Measurements from ENCODE around the gene COL18A1.

DNA sequence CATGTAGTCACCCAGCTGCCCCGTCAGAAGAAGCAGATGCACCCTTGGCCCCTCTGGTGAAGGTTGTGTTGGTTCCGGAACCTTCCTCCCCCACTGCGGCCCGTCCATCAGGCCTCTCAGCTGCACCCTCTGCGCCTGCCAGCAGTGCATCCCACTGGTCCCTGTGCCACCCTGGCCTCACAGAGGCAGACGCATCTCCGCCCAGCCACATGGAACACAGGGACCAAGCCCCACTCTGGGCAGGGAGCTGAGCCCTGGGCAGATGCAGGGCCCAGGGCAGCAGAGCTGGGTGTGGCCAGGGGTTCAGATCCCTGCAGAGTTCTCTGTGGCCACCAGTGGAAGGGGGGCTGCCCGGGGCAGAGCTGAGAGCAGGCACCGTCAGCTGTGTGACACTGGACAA is 86.7 kb downstream of the COL18A1 start:
- TF ChIP-seq, protein P1, sequence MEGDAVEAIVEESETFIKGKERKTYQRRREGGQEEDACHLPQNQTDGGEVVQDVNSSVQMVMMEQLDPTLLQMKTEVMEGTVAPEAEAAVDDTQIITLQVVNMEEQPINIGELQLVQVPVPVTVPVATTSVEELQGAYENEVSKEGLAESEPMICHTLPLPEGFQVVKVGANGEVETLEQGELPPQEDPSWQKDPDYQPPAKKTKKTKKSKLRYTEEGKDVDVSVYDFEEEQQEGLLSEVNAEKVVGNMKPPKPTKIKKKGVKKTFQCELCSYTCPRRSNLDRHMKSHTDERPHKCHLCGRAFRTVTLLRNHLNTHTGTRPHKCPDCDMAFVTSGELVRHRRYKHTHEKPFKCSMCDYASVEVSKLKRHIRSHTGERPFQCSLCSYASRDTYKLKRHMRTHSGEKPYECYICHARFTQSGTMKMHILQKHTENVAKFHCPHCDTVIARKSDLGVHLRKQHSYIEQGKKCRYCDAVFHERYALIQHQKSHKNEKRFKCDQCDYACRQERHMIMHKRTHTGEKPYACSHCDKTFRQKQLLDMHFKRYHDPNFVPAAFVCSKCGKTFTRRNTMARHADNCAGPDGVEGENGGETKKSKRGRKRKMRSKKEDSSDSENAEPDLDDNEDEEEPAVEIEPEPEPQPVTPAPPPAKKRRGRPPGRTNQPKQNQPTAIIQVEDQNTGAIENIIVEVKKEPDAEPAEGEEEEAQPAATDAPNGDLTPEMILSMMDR (IDR thresholded peaks at IDR 0.05; ENCODE audit: low read depth, low read length): no peak
- TF ChIP-seq POLR2A (IDR thresholded peaks at IDR 0.05; ENCODE audit: extremely low read depth, insufficient read length): no peak
- no peak for TF ChIP-seq MYC (IDR thresholded peaks at IDR 0.05; ENCODE audit: low read depth, low read length)
- TF ChIP-seq, protein P2, sequence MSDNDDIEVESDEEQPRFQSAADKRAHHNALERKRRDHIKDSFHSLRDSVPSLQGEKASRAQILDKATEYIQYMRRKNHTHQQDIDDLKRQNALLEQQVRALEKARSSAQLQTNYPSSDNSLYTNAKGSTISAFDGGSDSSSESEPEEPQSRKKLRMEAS (IDR thresholded peaks at IDR 0.05; ENCODE audit: low read depth, low read length): no peak

Data from NB4 (cell line).